A673 (cell line): ENCODE data around the gene SPTLC3. TPM values are rescaled to one million over a fixed set of nuclear protein-coding genes. Genes with fewer than 3 reads are reported as not detected.
A peak's percentile ranks its signal among the peaks of the same experiment; 100 is the strongest.

Source experiments
- BruUV-seq: library from RNA; stranded (reverse); fragments of 400-500 nt; replicated peaks from 2 replicates; lab custom pipeline; 2021; lab: Mats Ljungman, UMichigan
- CTCF ChIA-PET: fragments of 300-600 bp; sonication (Branson Sonifier 250); formaldehyde crosslinking; loops from one replicate; lab custom pipeline; 2022; ENCODE audit warnings: antibody characterized with exemption; lab: Charles Lee
- POLR2A ChIA-PET: fragments of 300-600 bp; sonication (Branson Sonifier 250); formaldehyde crosslinking; loops from one replicate; lab custom pipeline; 2022; ENCODE audit warnings: antibody characterized with exemption; ENCODE audit not compliant: low non-redundant PET; lab: Charles Lee
- DNase-seq: peaks from one replicate; pipeline ENCODE4 v3.0.0-alpha.2; 2015; ENCODE audit warnings: low spot score
- H3K27ac ChIP-seq: fragments of 200-600 bp; sonication (generic); 2 replicates; pipeline ENCODE4 v1.5.1; 2016; ENCODE audit warnings: mixed run types, low read depth, mild to moderate bottlenecking, mixed read lengths, antibody characterized with exemption, low read length; ENCODE audit not compliant: poor library complexity, severe bottlenecking
- H3K27me3 ChIP-seq: fragments of 200-600 bp; sonication (generic); replicated peaks from 2 replicates; pipeline ENCODE4 v1.6.1; 2017; ENCODE audit warnings: mixed run types, low read depth, mild to moderate bottlenecking, mixed read lengths, antibody characterized with exemption, low read length; ENCODE audit not compliant: insufficient read depth, poor library complexity
- H3K36me3 ChIP-seq: fragments of 200-600 bp; sonication (generic); 2 replicates; pipeline ENCODE4 v1.6.1; 2016; ENCODE audit warnings: mixed run types, mild to moderate bottlenecking, mixed read lengths, antibody characterized with exemption, low read length; ENCODE audit not compliant: insufficient read depth, poor library complexity, severe bottlenecking
- H3K4me1 ChIP-seq: fragments of 200-600 bp; sonication (generic); 2 replicates; pipeline ENCODE4 v1.6.1; 2017; ENCODE audit warnings: mixed run types, mild to moderate bottlenecking, mixed read lengths, antibody characterized with exemption, low read length; ENCODE audit not compliant: insufficient read depth, poor library complexity, severe bottlenecking
- H3K4me3 ChIP-seq: fragments of 200-600 bp; sonication (generic); 2 replicates; pipeline ENCODE4 v1.5.1; 2016; ENCODE audit warnings: low read depth, mixed run types, mild to moderate bottlenecking, mixed read lengths, low read length; ENCODE audit not compliant: poor library complexity, severe bottlenecking
- H3K9me3 ChIP-seq: fragments of 200-600 bp; sonication (generic); 2 replicates; pipeline ENCODE4 v1.6.1; 2016; ENCODE audit warnings: mixed run types, low read depth, mild to moderate bottlenecking, mixed read lengths, antibody characterized with exemption, low read length; ENCODE audit not compliant: poor library complexity, severe bottlenecking
- CTCF ChIP-seq: fragments of 300-800, 200-600 bp; sonication (generic); conservative IDR thresholded peaks from 2 replicates; pipeline ENCODE4 v1.5.1; 2017; ENCODE audit warnings: low read depth, mild to moderate bottlenecking, antibody characterized with exemption, low read length, moderate library complexity, mixed read lengths
- EZH2 ChIP-seq: fragments of 200-600 bp; sonication (generic); IDR thresholded peaks from 2 replicates; pipeline ENCODE4 v1.6.1; 2017; ENCODE audit warnings: borderline replicate concordance, low read depth, mild to moderate bottlenecking, mixed read lengths, antibody characterized with exemption, low read length; ENCODE audit not compliant: poor library complexity, severe bottlenecking
- intact Hi-C: fragments of 100-400 bp; cut with micrococcal nuclease; formaldehyde crosslinking; loops from one replicate; pipeline ENCODE4 v1.10.0; 2022; ENCODE audit not compliant: unreplicated experiment
- total RNA-seq: library from RNA; stranded (reverse); gene quantifications from 2 replicates; pipeline ENCODE4 v1.2.3, GENCODE V29; 2021

The SPTLC3 gene
- total RNA-seq, 1 experiment from 2014 or later: 0.06 TPM

- no TSS peak for BruUV-seq
- ChIA-PET POLR2A (no interaction called here), CTCF (no interaction called here)
- intact Hi-C loops: no loop called here
- no peak overlapping the region for H3K27ac ChIP-seq
- no peak overlapping the region for H3K4me3 ChIP-seq
- TF ChIP-seq EZH2: no peak
- TF ChIP-seq CTCF: no peak
- H3K27me3 ChIP-seq: no peaks in the 10 kb centered on the region
- no peaks in the 10 kb centered on the region for H3K36me3 ChIP-seq
- peak; percentile 7 for DNase-seq
- peaks cover 5% of the 10 kb centered on the region for H3K4me1 ChIP-seq
- H3K9me3 ChIP-seq: no peaks in the 10 kb centered on the region
These were observed 19.2 kb downstream of the SPTLC3 start for GRCh38 chr20:13028001-13028400.

GRCh38 chr20:13028673-13029072 is 19.9 kb downstream of the SPTLC3 start:
- H3K27me3 ChIP-seq: no peaks in the 10 kb centered on the region
- no peak overlapping the region for H3K27ac ChIP-seq
- POLR2A ChIA-PET: no interaction called here
- CTCF ChIA-PET: no interaction called here
- no peak overlapping the region for H3K4me3 ChIP-seq
- no peak for TF ChIP-seq EZH2
- no peak for TF ChIP-seq CTCF
- intact Hi-C loops: no loop called here
- H3K36me3 ChIP-seq: no peaks in the 10 kb centered on the region
- H3K4me1 ChIP-seq: peaks cover 5% of the 10 kb centered on the region
- no TSS peak for BruUV-seq
- no peak for DNase-seq
- H3K9me3 ChIP-seq: no peaks in the 10 kb centered on the region

GRCh38 chr20:13029687-13030375 is 21.1 kb downstream of the SPTLC3 start:
- peaks cover 5% of the 10 kb centered on the region for H3K4me1 ChIP-seq
- H3K4me3 ChIP-seq: no peak overlapping the region
- no peak for TF ChIP-seq CTCF
- TF ChIP-seq EZH2: no peak
- POLR2A ChIA-PET: no interaction called here
- no peak overlapping the region for H3K27ac ChIP-seq
- intact Hi-C loops: no loop called here
- CTCF ChIA-PET: no interaction called here
- no peaks in the 10 kb centered on the region for H3K27me3 ChIP-seq
- no peaks in the 10 kb centered on the region for H3K36me3 ChIP-seq
- H3K9me3 ChIP-seq: no peaks in the 10 kb centered on the region
- BruUV-seq: no TSS peak
- DNase-seq: peak; percentile 60
